ENCODE results near the gene MMP15.
"Not testable (repeated sequence)": the region's sequence is repeated elsewhere in the genome, so short reads cannot be mapped to it uniquely, and the experiment has no call there.

MMP15 gene

DNA sequence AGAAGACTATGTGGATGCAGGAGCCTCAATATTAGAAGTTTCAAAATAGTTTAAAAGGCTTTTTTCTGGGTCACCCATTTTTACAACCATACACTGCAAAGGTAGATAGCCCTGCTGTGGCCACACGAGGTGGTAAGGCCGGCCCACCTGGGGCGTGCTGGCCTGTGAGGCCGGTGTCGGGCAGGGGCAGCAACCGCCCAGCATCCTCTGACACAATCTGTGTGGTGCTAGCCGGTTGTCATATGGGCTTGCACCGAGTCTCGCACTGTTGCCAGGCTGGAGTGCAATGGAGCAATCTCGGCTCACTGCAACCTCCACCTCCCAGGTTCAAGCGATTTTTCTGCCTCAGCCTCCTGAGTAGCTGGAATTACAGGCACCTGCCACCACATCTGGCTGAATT lies 59.6 kb downstream of the MMP15 start:
- no peaks in the 10 kb centered on the region for H3K27me3 ChIP-seq (replicated peaks; ENCODE audit: control insufficient read depth, insufficient read depth, low read length)
- H3K4me3 ChIP-seq (replicated peaks; ENCODE audit: low read depth, low read length), result no peak overlapping the region
- H3K36me3 ChIP-seq (ENCODE audit: control insufficient read depth, insufficient read depth, low read length), result no peaks in the 10 kb centered on the region
- TF ChIP-seq, protein P1, sequence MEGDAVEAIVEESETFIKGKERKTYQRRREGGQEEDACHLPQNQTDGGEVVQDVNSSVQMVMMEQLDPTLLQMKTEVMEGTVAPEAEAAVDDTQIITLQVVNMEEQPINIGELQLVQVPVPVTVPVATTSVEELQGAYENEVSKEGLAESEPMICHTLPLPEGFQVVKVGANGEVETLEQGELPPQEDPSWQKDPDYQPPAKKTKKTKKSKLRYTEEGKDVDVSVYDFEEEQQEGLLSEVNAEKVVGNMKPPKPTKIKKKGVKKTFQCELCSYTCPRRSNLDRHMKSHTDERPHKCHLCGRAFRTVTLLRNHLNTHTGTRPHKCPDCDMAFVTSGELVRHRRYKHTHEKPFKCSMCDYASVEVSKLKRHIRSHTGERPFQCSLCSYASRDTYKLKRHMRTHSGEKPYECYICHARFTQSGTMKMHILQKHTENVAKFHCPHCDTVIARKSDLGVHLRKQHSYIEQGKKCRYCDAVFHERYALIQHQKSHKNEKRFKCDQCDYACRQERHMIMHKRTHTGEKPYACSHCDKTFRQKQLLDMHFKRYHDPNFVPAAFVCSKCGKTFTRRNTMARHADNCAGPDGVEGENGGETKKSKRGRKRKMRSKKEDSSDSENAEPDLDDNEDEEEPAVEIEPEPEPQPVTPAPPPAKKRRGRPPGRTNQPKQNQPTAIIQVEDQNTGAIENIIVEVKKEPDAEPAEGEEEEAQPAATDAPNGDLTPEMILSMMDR (IDR thresholded peaks at IDR 0.05; ENCODE audit: insufficient read depth, low read length, poor library complexity, severe bottlenecking), result no peak
- no peak for DNase-seq (ENCODE audit: extremely low read depth, insufficient read length)

DNA sequence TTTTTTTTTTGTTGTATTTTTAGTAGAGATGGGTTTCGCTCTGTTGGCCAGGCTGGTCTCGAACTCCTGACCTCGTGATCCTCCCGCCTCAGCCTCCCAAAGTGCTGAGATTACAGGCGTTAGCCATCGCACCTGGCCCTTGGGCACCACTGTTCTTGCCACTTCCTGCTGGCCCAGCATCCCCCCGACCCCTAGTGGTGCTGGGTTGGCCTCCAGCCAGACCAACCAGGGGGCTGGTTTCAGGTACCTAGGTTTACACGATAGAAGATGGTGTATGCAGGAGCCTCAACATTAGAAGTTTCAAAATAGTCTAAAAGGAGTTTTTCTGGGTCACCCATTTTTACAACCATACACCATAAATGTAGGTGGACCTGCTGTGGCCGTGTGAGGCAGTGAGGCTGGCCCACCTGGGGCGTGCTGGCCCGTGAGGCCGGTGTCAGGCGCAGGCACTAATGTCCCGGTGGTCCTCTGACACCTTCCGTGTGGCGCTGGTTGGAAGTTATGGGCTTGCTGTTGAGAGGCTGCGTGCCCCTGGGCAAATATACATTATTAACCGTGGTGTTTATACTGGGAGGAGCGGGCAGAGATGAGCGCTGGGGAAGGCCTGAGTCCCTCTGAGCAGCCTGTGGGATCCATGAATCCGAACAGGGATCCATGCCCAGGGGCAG lies 60.2 kb downstream of the MMP15 start:
- no peak for DNase-seq (ENCODE audit: extremely low read depth, insufficient read length)
- no peaks in the 10 kb centered on the region for H3K36me3 ChIP-seq (ENCODE audit: control insufficient read depth, insufficient read depth, low read length)

DNA sequence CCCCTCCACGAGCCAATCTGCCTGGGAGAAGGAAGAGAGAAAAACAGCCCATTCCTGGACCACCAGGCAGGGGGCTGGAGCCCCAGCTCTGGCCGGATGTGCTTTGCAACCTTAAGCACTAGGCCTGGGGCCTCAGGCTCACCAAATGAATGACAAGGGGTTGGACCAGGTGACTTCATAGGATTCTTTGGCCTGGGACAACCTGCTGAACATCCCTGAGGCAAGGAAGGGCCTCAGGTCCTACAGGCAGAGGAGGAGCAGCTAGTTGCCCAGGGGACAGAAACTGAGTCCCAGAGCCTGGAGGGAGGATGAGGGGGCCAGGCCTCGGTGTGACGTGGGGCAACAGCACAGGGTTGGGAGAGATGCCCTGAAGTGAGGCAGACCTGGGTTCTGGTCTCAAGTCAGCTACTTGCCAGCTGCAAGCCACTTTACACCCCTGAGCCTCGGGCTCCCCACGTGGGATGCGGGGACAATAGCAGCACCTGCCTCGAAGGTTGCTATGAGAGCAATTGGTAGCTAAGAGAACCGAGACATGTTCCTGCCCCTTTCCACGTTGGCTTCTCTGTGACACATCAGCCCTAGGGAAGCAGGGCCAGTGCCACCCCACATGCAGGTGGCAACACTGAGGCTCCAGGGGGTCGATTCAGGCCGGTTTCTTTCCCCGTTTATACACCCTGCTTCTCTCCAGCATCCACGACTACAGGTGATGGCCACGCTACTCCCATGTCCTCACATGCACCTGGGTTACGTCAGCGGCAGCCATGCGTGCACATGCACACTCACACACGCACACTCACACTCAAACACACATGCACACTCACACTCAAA lies 61.0 kb downstream of the MMP15 start:
- no peaks in the 10 kb centered on the region for H3K36me3 ChIP-seq (ENCODE audit: control insufficient read depth, insufficient read depth, low read length)
- DNase-seq (ENCODE audit: extremely low read depth, insufficient read length), result no peak
- H3K27me3 ChIP-seq (replicated peaks; ENCODE audit: control insufficient read depth, insufficient read depth, low read length), result no peaks in the 10 kb centered on the region
- TF ChIP-seq, protein P1 (IDR thresholded peaks at IDR 0.05; ENCODE audit: insufficient read depth, low read length, poor library complexity, severe bottlenecking), result no peak
- H3K4me3 ChIP-seq (replicated peaks; ENCODE audit: low read depth, low read length), result no peak overlapping the region

More for the DNA sequence above, 60.2 kb downstream of the MMP15 start:
- H3K4me3 ChIP-seq (replicated peaks; ENCODE audit: low read depth, low read length), result no peak overlapping the region
- TF ChIP-seq, protein P1 (IDR thresholded peaks at IDR 0.05; ENCODE audit: insufficient read depth, low read length, poor library complexity, severe bottlenecking), result no peak
- H3K27me3 ChIP-seq (replicated peaks; ENCODE audit: control insufficient read depth, insufficient read depth, low read length), result no peaks in the 10 kb centered on the region

DNA sequence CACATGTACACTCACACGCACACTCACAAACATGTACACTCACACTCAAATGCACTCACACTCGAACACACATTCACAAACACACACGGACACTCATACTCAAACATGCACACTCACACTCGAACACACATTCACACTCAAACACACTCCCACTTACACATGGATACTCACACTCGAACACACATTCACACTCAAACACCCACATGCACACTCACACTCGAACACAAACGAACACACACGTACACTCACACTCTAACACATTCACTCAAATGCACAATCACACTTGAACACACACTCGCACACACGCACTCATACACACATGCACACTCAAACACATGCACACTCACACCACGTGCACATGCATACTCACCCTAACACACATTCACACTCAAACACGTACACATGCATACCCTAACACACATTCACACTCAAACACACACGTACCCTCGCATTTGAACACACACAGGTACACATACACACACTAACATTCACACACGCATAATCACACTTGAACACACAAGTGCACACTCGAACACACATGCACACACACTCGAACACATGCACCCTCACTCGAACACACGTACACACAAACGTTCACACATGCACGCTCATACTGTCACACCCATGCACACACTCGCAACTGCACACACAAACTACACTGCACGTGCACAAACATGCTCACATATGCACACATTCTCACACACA lies 61.8 kb downstream of the MMP15 start:
- no peaks in the 10 kb centered on the region for H3K36me3 ChIP-seq (ENCODE audit: control insufficient read depth, insufficient read depth, low read length)
- no peak for DNase-seq (ENCODE audit: extremely low read depth, insufficient read length)
- no peak overlapping the region for H3K4me3 ChIP-seq (replicated peaks; ENCODE audit: low read depth, low read length)
- TF ChIP-seq, protein P1 (IDR thresholded peaks at IDR 0.05; ENCODE audit: insufficient read depth, low read length, poor library complexity, severe bottlenecking), result no peak
- H3K27me3 ChIP-seq (replicated peaks; ENCODE audit: control insufficient read depth, insufficient read depth, low read length), result no peaks in the 10 kb centered on the region

DNA sequence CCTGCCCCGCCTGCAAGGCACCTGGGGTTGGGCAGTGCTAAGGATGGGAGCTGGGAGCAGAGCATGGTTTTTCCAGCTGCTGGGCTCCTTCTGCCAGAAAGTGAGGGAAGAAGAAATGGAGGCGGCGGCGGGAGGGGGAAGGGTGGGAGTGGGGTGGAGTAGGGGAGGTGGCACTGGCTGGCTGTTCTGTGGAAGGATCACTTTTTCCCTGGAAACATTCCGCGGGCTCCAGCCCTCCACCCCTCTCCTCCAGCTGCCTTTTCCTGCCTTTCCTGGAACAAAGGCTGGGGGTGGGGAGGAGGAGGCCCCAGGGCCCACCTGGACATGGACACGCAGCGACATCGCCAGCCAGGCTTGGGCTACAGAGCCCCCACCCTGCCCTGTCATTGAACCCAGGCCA lies 62.5 kb downstream of the MMP15 start:
- Histone ChIP-seq H3K36me3 (ENCODE audit: control insufficient read depth, insufficient read depth, low read length) (no peaks in the 10 kb centered on the region), H3K4me3 (replicated peaks; ENCODE audit: low read depth, low read length) (no peak overlapping the region), H3K27me3 (replicated peaks; ENCODE audit: control insufficient read depth, insufficient read depth, low read length) (no peaks in the 10 kb centered on the region)
- TF ChIP-seq, protein P1 (IDR thresholded peaks at IDR 0.05; ENCODE audit: insufficient read depth, low read length, poor library complexity, severe bottlenecking), result no peak
- DNase-seq (ENCODE audit: extremely low read depth, insufficient read length), result no peak

DNA sequence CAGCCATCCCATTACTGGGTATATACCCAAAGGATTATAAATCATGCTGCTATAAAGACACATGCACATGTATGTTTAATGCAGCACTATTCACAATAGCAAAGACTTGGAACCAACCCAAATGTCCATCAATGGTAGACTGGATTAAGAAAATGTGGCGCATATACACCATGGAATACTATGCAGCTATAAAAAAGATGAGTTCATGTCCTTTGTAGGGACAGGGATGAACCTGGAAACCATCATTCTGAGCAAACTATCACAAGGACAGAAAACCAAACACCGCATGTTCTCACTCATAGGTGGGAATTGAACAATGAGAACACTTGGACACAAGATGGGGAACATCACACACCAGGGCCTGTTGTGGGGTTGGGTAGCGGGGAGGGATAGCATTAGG lies 64.8 kb downstream of the MMP15 start:
- not testable (repeated sequence) for H3K36me3 ChIP-seq (ENCODE audit: control insufficient read depth, insufficient read depth, low read length); H3K27me3 ChIP-seq (replicated peaks; ENCODE audit: control insufficient read depth, insufficient read depth, low read length); H3K4me3 ChIP-seq (replicated peaks; ENCODE audit: low read depth, low read length); DNase-seq (ENCODE audit: extremely low read depth, insufficient read length)
